HL-60 (cell line): Measurements from ENCODE around the gene TBC1D26.

ENCODE experiments used
- POLR2AphosphoS5 ChIP-seq: IDR thresholded peaks from 2 replicates; pipeline ENCODE4 v1.6.1; 2012; ENCODE audit warnings: low read depth
- SPI1 ChIP-seq: IDR thresholded peaks from 2 replicates; pipeline ENCODE4 v1.6.1; 2012; ENCODE audit warnings: low read depth, mild to moderate bottlenecking, borderline replicate concordance

GRCh38 chr17:15744074-15744676 is 12.1 kb downstream of the TBC1D26 start:
- no peak for TF ChIP-seq POLR2AphosphoS5
- TF ChIP-seq SPI1, result no peak
